Activated T-cell treated with anti-CD3 and anti-CD28 coated beads for 1 hour (primary cell): ENCODE results near the gene DCLK2.

Experiments
- DNase-seq: peaks from one replicate; pipeline ENCODE4 v3.0.0-alpha.2; 2020; ENCODE audit warnings: low read depth

The DCLK2 gene

GRCh38 chr4:150078041-150078578 is at the start of gene DCLK2:
Gene DCLK2, plus strand, starts transcription at chr4:150078445. Its CDS starts 583 bp downstream, at chr4:150079028.
- DNase-seq = no peak

- no peak for DNase-seq
These were observed 45.7 kb upstream of the DCLK2 start for GRCh38 chr4:150032541-150032940.

- no peak for DNase-seq
These were observed 45.2 kb upstream of the DCLK2 start for GRCh38 chr4:150033081-150033480.

DNA sequence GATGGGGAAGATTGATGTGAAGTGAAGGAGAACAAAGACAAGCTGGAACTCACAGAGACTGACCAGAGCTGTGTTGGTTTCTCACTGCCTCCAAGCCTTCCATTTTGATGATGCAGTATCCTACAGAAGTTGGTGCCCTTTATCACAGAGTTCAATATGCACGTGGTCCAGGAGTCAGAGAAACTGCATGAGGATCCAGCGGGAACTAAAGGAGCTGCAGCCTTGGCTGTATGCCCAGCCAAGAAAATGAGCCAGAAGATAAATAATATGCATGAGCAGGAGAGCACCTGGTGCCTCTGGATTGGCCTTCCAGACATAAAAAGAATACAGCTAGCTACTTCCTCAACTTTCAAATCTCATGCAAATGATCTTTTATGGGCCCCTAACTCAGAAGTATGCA is 44.3 kb upstream of the DCLK2 start:
- no peak for DNase-seq

- DNase-seq = no peak
These were observed 40.9 kb upstream of the DCLK2 start for GRCh38 chr4:150037251-150037856.

- no peak for DNase-seq
These were observed 39.7 kb upstream of the DCLK2 start for GRCh38 chr4:150038335-150039076.

GRCh38 chr4:150039274-150040127 is 38.7 kb upstream of the DCLK2 start:
- no peak for DNase-seq

- no peak for DNase-seq
These were observed 33.7 kb upstream of the DCLK2 start for GRCh38 chr4:150044517-150044916.

- no peak for DNase-seq
These were observed 32.8 kb upstream of the DCLK2 start for GRCh38 chr4:150045410-150045809.

- no peak for DNase-seq
These were observed 31.5 kb upstream of the DCLK2 start for GRCh38 chr4:150046728-150047217.

DNA sequence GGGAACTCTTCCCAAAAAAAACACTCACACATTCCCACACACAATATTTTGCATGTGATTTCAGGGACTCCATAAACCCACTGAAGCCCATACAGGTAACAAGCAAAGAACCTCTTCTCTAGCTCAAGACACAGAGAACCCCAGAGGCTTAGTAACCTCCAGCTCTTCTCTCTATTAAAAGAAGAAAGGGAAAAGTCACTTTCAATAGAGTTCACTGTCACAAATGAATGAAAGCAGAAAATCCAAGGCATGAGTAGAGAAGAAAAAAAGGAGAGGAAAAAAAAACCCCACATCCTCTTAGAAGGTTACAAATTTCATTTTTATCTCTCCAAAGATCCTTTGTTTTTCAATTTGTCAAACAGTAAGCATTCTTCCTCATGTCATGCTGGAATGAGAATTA is 30.7 kb upstream of the DCLK2 start:
- DNase-seq = no peak

DNA sequence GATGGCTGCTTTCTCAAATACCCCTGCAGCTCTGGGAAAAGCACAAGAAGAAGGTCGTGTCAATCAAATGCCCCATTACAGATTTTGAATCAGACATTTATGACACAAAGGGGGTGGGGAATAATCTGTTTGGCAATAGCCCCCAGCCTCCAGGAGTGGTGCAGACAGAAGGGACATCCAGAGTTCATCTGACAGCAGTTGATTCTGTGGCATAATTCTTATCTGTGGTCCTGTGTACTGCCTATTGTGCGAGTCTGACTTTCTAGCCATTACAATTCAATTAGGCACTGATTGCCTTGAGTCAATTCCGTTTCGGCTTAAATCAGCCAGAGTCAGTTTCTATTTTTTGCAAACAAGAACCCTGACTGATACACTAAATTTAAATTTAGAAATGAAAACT is 28.6 kb upstream of the DCLK2 start:
- no peak for DNase-seq

DNA sequence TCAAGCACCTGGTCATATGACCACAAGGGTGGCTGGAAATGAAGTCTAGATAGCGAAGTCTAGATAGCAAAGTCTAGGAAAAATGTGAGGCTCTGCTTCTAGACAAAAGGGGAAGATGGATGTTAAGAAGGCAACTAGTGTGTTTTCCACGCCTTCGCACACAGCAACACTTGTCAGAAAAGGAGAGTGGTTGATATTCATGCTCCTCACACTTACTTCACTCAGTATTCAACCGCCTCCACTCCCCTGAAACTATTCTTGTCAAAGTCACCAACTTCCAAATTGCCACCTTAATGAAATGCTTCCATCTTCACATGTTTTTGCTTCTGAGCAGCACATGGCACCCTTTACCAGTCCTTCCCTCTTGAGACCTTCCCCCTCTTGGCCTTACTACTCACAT is 27.7 kb upstream of the DCLK2 start:
- DNase-seq = no peak

DNA sequence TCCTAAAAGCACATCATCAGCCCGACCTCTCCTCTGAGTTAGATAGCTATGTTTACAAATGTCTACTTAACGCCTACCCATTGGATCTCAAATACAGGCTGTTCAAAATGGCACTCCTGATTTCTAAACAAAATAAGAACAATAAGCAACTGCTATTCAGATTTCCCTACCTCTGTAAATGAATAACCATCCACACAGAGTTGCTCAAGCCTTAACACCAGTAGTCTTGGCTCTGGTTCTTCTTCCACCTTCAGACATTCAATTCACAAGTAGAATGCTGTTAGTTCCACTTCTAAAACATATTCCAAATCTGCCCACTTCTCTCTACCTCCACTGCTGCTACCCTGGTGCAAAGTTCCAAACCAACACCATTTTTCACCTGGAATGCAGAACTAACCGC is 27.1 kb upstream of the DCLK2 start:
- no peak for DNase-seq

- DNase-seq = no peak
These were observed 22.8 kb upstream of the DCLK2 start for GRCh38 chr4:150055467-150055866.

DNA sequence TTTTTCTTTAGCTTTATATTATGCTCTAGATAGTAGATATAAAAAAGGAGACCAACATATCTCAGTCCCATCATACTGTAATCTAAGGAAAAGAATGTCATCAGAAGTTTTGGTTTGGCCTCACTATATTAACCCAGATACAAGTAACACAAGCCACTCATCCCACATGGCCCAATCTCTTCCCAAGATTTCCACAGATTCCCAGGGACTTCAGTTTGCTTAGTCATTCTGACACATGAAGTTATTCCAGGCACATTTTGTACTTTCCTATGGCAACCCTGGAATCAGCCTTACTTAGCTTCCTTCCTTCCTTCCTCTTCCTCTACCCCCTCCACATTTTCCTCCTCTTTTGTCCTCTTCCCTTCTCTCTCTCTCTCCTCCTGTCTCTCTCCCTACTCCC is 21.7 kb upstream of the DCLK2 start:
- no peak for DNase-seq

- DNase-seq = no peak
These were observed 17.0 kb upstream of the DCLK2 start for GRCh38 chr4:150061086-150061776.

- no peak for DNase-seq
These were observed 15.1 kb upstream of the DCLK2 start for GRCh38 chr4:150063128-150063527.

- no peak for DNase-seq
These were observed 12.5 kb upstream of the DCLK2 start for GRCh38 chr4:150065740-150066139.

GRCh38 chr4:150067859-150068258 is 10.4 kb upstream of the DCLK2 start:
- DNase-seq = no peak

DNA sequence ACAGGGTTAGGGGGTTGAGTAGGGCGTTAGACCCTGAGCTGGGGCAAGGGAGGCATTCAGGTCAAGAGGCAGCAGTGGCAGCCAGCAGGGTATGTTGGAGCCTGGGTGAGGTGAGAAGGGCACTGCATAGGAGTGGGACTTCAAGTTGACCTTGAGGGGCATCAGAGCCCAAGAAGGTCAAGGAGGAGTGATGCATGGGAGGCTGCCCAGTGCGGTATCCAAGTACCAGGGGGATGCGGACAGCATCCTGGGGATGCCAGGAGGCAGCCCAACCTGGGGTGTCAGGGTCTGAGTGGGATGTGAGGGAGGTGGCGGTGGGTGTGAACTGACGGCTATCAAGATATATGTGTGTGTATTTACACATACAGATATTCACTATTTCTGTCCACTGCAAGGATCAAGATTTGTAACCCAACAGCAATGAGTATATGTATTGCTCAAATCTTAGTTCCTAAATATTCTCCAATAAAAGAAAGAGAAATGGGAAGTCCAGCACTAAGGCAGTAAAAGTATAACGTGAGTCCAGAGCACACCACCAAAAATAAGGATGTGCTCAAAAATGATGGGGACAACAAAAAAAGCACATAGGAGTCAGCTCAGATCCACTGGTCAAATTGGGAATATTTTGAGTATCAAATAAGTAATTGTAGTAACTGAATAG is 9.8 kb upstream of the DCLK2 start:
- DNase-seq = no peak
